Naive thymus-derived CD4-positive, alpha-beta T cell (primary cell): Measurements from ENCODE around the gene PEX7. TPM values are rescaled to one million over a fixed set of nuclear protein-coding genes. Genes with fewer than 3 reads are reported as not detected.
A peak's percentile ranks its signal among the peaks of the same experiment; 100 is the strongest.

ENCODE experiments used
- ATAC-seq: fragments of 150-1000 bp; cut with Tn5 transposase; 2 replicates; pipeline ENCODE4 v1.10.0; 2021; ENCODE audit warnings: mild to moderate bottlenecking, moderate library complexity
- CTCF ChIA-PET: fragments of 350-600 bp; sonication (Branson Sonifier 250); formaldehyde crosslinking; loops from one replicate; lab custom pipeline; 2021; ENCODE audit warnings: antibody characterized with exemption; lab: Charles Lee
- POLR2A ChIA-PET: fragments of 350-600 bp; sonication (Branson Sonifier 250); formaldehyde crosslinking; loops from one replicate; lab custom pipeline; 2021; ENCODE audit warnings: antibody characterized with exemption, inconsistent platforms; lab: Charles Lee
- DNase-seq, 9 donors: peaks; one replicate each; pipeline versions ENCODE4 v3.0.0 to v3.0.0-alpha.2; 2020 to 2022; ENCODE audit warnings: mixed read lengths in 1 of 9
- H3K27ac ChIP-seq: one replicate; pipeline ENCODE4 v1.7.0; 2013; ENCODE audit warnings: mild to moderate bottlenecking, low read depth, low read length, moderate library complexity
- H3K27me3 ChIP-seq, 2 donors: one replicate each; pipeline ENCODE4 v1.7.0; 2013; ENCODE audit warnings: low read length in 2 of 2, mild to moderate bottlenecking in 2 of 2, moderate library complexity in 2 of 2; ENCODE audit not compliant: control insufficient read depth in 2 of 2, insufficient read depth in 2 of 2
- H3K36me3 ChIP-seq, 3 experiments: 1 replicate in 2 of 3; 2 replicates in 1 of 3; pipeline ENCODE4 v1.7.0; 2013; ENCODE audit warnings: low read length in 3 of 3, mild to moderate bottlenecking in 3 of 3, moderate library complexity in 1 of 3; ENCODE audit not compliant: insufficient read depth in 3 of 3, control insufficient read depth in 2 of 3
- H3K4me1 ChIP-seq, 2 donors: one replicate each; pipeline ENCODE4 v1.7.0; 2013; ENCODE audit warnings: low read length in 2 of 2, mild to moderate bottlenecking in 2 of 2, moderate library complexity in 1 of 2; ENCODE audit not compliant: control insufficient read depth in 2 of 2, insufficient read depth in 2 of 2
- H3K4me3 ChIP-seq: 2 replicates; pipeline ENCODE4 v1.7.0; 2013; ENCODE audit warnings: mild to moderate bottlenecking, low read length
- H3K9me3 ChIP-seq, 3 experiments: 1 replicate in 2 of 3; 2 replicates in 1 of 3; pipeline ENCODE4 v1.7.0; 2013; ENCODE audit warnings: low read length in 3 of 3; ENCODE audit not compliant: control insufficient read depth in 2 of 3
- H3K27ac Mint-ChIP-seq, 9 donors: one replicate each; pipeline ENCODE4 v1.8.0; 2020 to 2022; ENCODE audit warnings: mixed read lengths in 9 of 9, mild to moderate bottlenecking in 8 of 9, moderate library complexity in 5 of 9, inconsistent platforms in 2 of 9
- H3K27me3 Mint-ChIP-seq, 5 donors: one replicate each; pipeline ENCODE4 v1.8.0; 2021 to 2022; ENCODE audit warnings: mixed read lengths in 5 of 5, mild to moderate bottlenecking in 1 of 5
- H3K36me3 Mint-ChIP-seq, 5 donors: one replicate each; pipeline ENCODE4 v1.8.0; 2020 to 2022; ENCODE audit warnings: mixed read lengths in 5 of 5, mild to moderate bottlenecking in 3 of 5, inconsistent platforms in 1 of 5
- H3K4me1 Mint-ChIP-seq, 7 donors: one replicate each; pipeline ENCODE4 v1.8.0; 2020 to 2022; ENCODE audit warnings: mixed read lengths in 7 of 7, mild to moderate bottlenecking in 3 of 7, inconsistent platforms in 1 of 7
- H3K4me3 Mint-ChIP-seq, 10 donors: one replicate each; pipeline ENCODE4 v1.8.0; 2020 to 2022; ENCODE audit warnings: mild to moderate bottlenecking in 10 of 10, mixed read lengths in 10 of 10, moderate library complexity in 6 of 10, inconsistent platforms in 2 of 10
- H3K9me3 Mint-ChIP-seq, 11 donors: one replicate each; pipeline ENCODE4 v1.8.0; 2020 to 2022; ENCODE audit warnings: mixed read lengths in 11 of 11, mild to moderate bottlenecking in 4 of 11, inconsistent platforms in 1 of 11, moderate library complexity in 1 of 11
- intact Hi-C, 2 donors: fragments of 100-400 bp; cut with micrococcal nuclease; formaldehyde crosslinking; loops; one replicate each; pipeline ENCODE4 v1.15.1; 2023
- polyA plus RNA-seq, 2 donors: library from polyadenylated mRNA; unstranded; fragments of 300-500 nt; fragmentation: Illumina TruSeq; gene quantifications; one replicate each; pipeline ENCODE4 v1.2.3, GENCODE V29; 2021
- total RNA-seq, 6 experiments: library from RNA in 5 of 6; stranded (reverse) in 5 of 6; gene quantifications; 1 replicate in 5 of 6; 2 replicates in 1 of 6; pipeline ENCODE4 v1.2.3 and lab custom pipeline; 2021 to 2026

Gene PEX7
- total and polyA plus RNA-seq, 7 experiments from 2014 or later = 4.0 to 6.6 (median 5.6) TPM

DNA sequence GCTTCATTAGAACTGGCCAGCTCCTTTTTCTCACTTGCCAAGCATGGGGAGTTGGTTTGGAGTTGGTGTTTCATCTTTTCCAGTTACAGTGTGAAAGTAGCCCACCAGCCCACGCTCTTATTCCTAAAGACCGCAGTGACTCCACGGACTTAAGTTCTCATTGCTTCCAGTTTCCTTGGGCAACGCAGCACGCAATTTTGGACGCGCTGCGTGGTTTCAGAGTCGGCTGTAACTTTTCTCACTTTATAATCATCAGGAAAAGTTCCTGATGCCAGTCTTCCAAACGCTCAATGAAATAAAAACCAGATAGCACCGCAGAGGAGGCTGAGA is 381 bp upstream of the PEX7 start:
- CTCF ChIA-PET = interaction anchor here (0.7 to 1.5 kb wide), 2 partner anchors 30 to 163 kb away, joined by 3 to 12 read pairs; partner anchors contain the start of gene MAP3K5
- H3K27me3 Mint-ChIP-seq = peaks cover 3 to 16% (median 12%) of the 10 kb centered on the region in 5 donors
- Histone ChIP-seq H3K4me3 (peak overlapping the region; percentile 96), H3K36me3 (peaks cover 0 to 7% (median 0%) of the 10 kb centered on the region in 3 experiments), H3K4me1 (peaks cover 6 to 13% of the 10 kb centered on the region in 2 donors), H3K9me3 (no peaks in the 10 kb centered on the region), H3K27me3 (peaks cover 0 to 3% of the 10 kb centered on the region in 2 donors), H3K27ac (peak overlapping the region; percentile 91)
- H3K27ac Mint-ChIP-seq = peak overlapping the region; percentile 91 to 99 (median 96)
- POLR2A ChIA-PET = interaction anchor here (1.1 to 2.2 kb wide), 6 partner anchors 11 to 532 kb away, joined by 3 to 15 read pairs (median 6); partner anchors contain the start of genes BCLAF1 and MAP3K5
- DNase-seq (no peak), ATAC-seq (no peak)
- peaks cover 10 to 19% (median 16%) of the 10 kb centered on the region in 5 donors for H3K36me3 Mint-ChIP-seq
- H3K4me3 Mint-ChIP-seq = peak overlapping the region; percentile 87 to 99 (median 94)
- peaks cover 10 to 50% (median 40%) of the 10 kb centered on the region in 7 donors for H3K4me1 Mint-ChIP-seq
- H3K9me3 Mint-ChIP-seq = no peaks in the 10 kb centered on the region
- intact Hi-C loops = loop anchor here (1.0 to 10.0 kb wide), 12 partner anchors 29 to 1951 kb away; partner anchors contain the start of genes IFNGR1 (in 2 of the 2), CCDC28A (in 1 of the 2), HEBP2 (in 1 of the 2) and MTFR2 (in 1 of the 2)

DNA sequence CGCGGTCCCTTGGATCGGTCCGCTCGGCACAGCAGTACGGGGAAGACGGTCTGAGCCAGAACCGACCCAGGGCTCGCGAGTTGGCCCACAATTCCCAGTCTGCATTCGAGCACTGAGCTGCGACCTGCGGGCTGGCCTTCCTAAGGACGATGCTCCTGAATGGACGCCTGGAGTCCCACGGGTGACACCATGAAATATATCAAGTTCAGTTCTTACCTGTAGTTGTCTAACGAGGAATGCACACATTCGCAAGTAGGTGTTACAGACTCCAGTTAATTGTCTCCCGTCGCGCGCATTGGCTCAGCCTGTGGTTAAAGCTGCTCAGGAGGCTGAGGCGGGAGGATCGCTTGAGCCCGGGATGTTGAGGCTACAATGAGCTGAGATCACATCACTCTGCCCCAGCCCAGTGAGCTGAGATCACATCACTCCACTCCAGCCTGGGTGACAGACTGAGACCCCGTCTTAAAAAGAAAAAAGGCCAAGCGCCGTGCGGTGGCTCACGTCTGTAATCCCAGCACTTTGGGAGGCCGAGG is 802 bp downstream of the PEX7 start:
- Mint-ChIP-seq H3K4me1 (peaks cover 13 to 50% (median 40%) of the 10 kb centered on the region in 7 donors), H3K27me3 (peaks cover 2 to 5% (median 4%) of the 10 kb centered on the region in 5 donors)

GRCh38 chr6:136826216-136826615 is 3.8 kb downstream of the PEX7 start:
- peak overlapping the region in 3 of 9 donors; percentile 11 to 44 (median 18) for H3K27ac Mint-ChIP-seq
- peaks cover 0 to 2% (median 0%) of the 10 kb centered on the region in 5 donors for H3K27me3 Mint-ChIP-seq
- H3K9me3 ChIP-seq = peaks cover 0 to 1% (median 0%) of the 10 kb centered on the region in 3 experiments
- H3K27me3 ChIP-seq = no peaks in the 10 kb centered on the region
- H3K4me3 Mint-ChIP-seq = peak overlapping the region in 1 of 10 donors; percentile 25
- intact Hi-C loops = loop anchor here in 1 of 2 donors (10.0 kb wide), 2 partner anchors 99 to 819 kb away; partner anchors contain the start of gene SLC35D3
- POLR2A ChIA-PET = interaction anchor here (0.6 kb wide), 1 partner anchor 182 kb away, joined by 4 read pairs; no protein-coding TSS in a partner anchor
- H3K4me1 Mint-ChIP-seq = peaks cover 15 to 56% (median 40%) of the 10 kb centered on the region in 7 donors
- peaks cover 6 to 12% of the 10 kb centered on the region in 2 donors for H3K4me1 ChIP-seq
- no peak overlapping the region for H3K27ac ChIP-seq
- H3K36me3 ChIP-seq = peaks cover 0 to 21% (median 0%) of the 10 kb centered on the region in 3 experiments
- CTCF ChIA-PET = no interaction called here
- no peak for DNase-seq
- peaks cover 0 to 8% (median 4%) of the 10 kb centered on the region in 11 donors for H3K9me3 Mint-ChIP-seq
- H3K4me3 ChIP-seq = no peak overlapping the region
- peaks cover 15 to 52% (median 43%) of the 10 kb centered on the region in 5 donors for H3K36me3 Mint-ChIP-seq
- ATAC-seq = no peak

More for the DNA sequence above, 802 bp downstream of the PEX7 start:
- peaks cover 0 to 7% (median 0%) of the 10 kb centered on the region in 3 experiments for H3K36me3 ChIP-seq
- H3K36me3 Mint-ChIP-seq = peaks cover 11 to 27% (median 19%) of the 10 kb centered on the region in 5 donors
- no peaks in the 10 kb centered on the region for H3K9me3 Mint-ChIP-seq
- no peaks in the 10 kb centered on the region for H3K9me3 ChIP-seq
- intact Hi-C loops = loop anchor here (2.0 to 10.0 kb wide), 6 partner anchors 98 to 1950 kb away; partner anchors contain the start of genes CCDC28A (in 1 of the 2), HEBP2 (in 1 of the 2), MTFR2 (in 1 of the 2) and SLC35D3 (in 1 of the 2)
- H3K27ac Mint-ChIP-seq = peak overlapping the region; percentile 87 to 99 (median 91)
- ATAC-seq (no peak), DNase-seq (peak in 3 of 9 donors; percentile 2 to 9 (median 6))
- peaks cover 0 to 3% of the 10 kb centered on the region in 2 donors for H3K27me3 ChIP-seq
- CTCF ChIA-PET = interaction anchor here (0.6 to 1.4 kb wide), 5 partner anchors 31 to 180 kb away, joined by 3 to 4 read pairs (median 3); partner anchors contain the start of gene MAP3K5
- POLR2A ChIA-PET = interaction anchor here (1.0 to 2.2 kb wide), 6 partner anchors 12 to 533 kb away, joined by 3 to 15 read pairs (median 6); partner anchors contain the start of genes BCLAF1 and MAP3K5
- peak overlapping the region; percentile 91 for H3K27ac ChIP-seq
- peak overlapping the region; percentile 87 to 96 (median 90) for H3K4me3 Mint-ChIP-seq
- H3K4me1 ChIP-seq = peaks cover 6 to 13% of the 10 kb centered on the region in 2 donors
- peak overlapping the region; percentile 96 for H3K4me3 ChIP-seq

GRCh38 chr6:136831873-136832562 is 9.6 kb downstream of the PEX7 start:
- H3K27ac ChIP-seq = no peak overlapping the region
- no peak overlapping the region for H3K27ac Mint-ChIP-seq
- H3K36me3 ChIP-seq = peaks cover 0 to 30% (median 5%) of the 10 kb centered on the region in 3 experiments
- H3K27me3 ChIP-seq = no peaks in the 10 kb centered on the region
- peaks cover 21 to 67% (median 55%) of the 10 kb centered on the region in 5 donors for H3K36me3 Mint-ChIP-seq
- intact Hi-C loops = no loop called here
- H3K4me1 Mint-ChIP-seq = peaks cover 0 to 8% (median 5%) of the 10 kb centered on the region in 7 donors
- CTCF ChIA-PET = no interaction called here
- peaks cover 0 to 13% (median 0%) of the 10 kb centered on the region in 3 experiments for H3K9me3 ChIP-seq
- ATAC-seq (no peak), DNase-seq (no peak)
- no peak overlapping the region for H3K4me3 Mint-ChIP-seq
- no peak overlapping the region for H3K4me3 ChIP-seq
- no peaks in the 10 kb centered on the region for H3K27me3 Mint-ChIP-seq
- peaks cover 6 to 26% (median 17%) of the 10 kb centered on the region in 11 donors for H3K9me3 Mint-ChIP-seq
- POLR2A ChIA-PET = no interaction called here
- no peaks in the 10 kb centered on the region for H3K4me1 ChIP-seq

DNA sequence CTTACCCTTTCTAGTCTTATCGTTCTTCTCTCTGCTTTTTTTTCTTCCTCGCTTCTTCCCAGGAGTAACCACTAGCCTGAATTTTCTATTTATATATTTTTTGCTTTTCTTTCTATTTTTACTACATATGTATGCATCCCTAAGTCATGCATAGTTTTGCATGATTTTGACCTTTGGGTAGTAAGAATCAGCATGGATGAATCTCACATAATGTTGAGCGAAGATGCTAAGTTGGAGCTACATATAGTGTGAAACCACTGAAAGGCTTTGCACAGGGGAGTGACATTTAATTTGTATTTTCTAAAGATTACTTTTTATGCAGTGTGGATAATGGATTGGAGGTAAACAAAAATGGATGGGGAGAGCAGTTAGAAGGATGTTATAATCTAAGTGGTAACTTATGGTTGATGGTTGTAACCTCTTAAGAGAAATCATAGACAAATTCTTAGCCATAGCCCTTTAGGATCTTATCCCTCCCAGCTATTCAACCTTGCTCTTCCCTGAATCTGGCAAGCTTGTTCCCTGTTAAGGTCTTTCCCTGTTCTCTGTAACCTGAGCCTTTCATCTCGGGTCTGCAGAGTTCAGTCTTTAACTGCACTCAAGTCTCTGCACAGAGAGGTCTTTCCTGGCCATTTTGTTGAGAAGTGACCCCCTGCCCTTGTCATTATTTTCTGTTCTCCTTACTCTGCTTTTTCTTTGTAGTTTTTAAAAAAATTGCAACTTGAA is 18.0 kb downstream of the PEX7 start:
- no peaks in the 10 kb centered on the region for H3K4me1 ChIP-seq
- no peaks in the 10 kb centered on the region for H3K9me3 Mint-ChIP-seq
- no peaks in the 10 kb centered on the region for H3K9me3 ChIP-seq
- no peaks in the 10 kb centered on the region for H3K27me3 Mint-ChIP-seq
- DNase-seq (no peak), ATAC-seq (no peak)
- peaks cover 0 to 4% (median 0%) of the 10 kb centered on the region in 3 experiments for H3K36me3 ChIP-seq
- H3K36me3 Mint-ChIP-seq = peaks cover 0 to 49% (median 27%) of the 10 kb centered on the region in 5 donors
- H3K4me3 ChIP-seq = no peak overlapping the region
- CTCF ChIA-PET = no interaction called here
- no peak overlapping the region for H3K27ac ChIP-seq
- peaks cover 0 to 8% (median 4%) of the 10 kb centered on the region in 7 donors for H3K4me1 Mint-ChIP-seq
- H3K4me3 Mint-ChIP-seq = no peak overlapping the region
- POLR2A ChIA-PET = no interaction called here
- no peaks in the 10 kb centered on the region for H3K27me3 ChIP-seq
- intact Hi-C loops = no loop called here
- no peak overlapping the region for H3K27ac Mint-ChIP-seq
